ENCODE measurements around the gene TCF12.
"Not testable (repeated sequence)": the region's sequence is repeated elsewhere in the genome, so short reads cannot be mapped to it uniquely, and the experiment has no call there.

TCF12 gene

GRCh38 chr15:57147621-57148020, 229.2 kb downstream of the TCF12 start:
- DNase-seq, result no peak

- no peak for DNase-seq
Observed at GRCh38 chr15:57148262-57148661, 229.8 kb downstream of the TCF12 start.

- DNase-seq, result no peak
Observed at GRCh38 chr15:57149196-57149595, 230.8 kb downstream of the TCF12 start.

GRCh38 chr15:57150066-57150865, 231.8 kb downstream of the TCF12 start:
- no peak for DNase-seq

- DNase-seq, result not testable (repeated sequence)
Observed at GRCh38 chr15:57150866-57151203, 232.4 kb downstream of the TCF12 start.

GRCh38 chr15:57152133-57152532, 233.7 kb downstream of the TCF12 start:
- no peak for DNase-seq

GRCh38 chr15:57152666-57153539, 234.5 kb downstream of the TCF12 start:
- no peak for DNase-seq

GRCh38 chr15:57156210-57156884, 237.9 kb downstream of the TCF12 start:
- no peak for DNase-seq

GRCh38 chr15:57158589-57158988, 240.1 kb downstream of the TCF12 start:
- DNase-seq, result no peak

GRCh38 chr15:57158997-57159668, 240.7 kb downstream of the TCF12 start:
- no peak for DNase-seq

- no peak for DNase-seq
Observed at GRCh38 chr15:57159767-57160166, 241.3 kb downstream of the TCF12 start.

- no peak for DNase-seq
Observed at GRCh38 chr15:57160823-57161560, 242.5 kb downstream of the TCF12 start.

- DNase-seq, result not testable (repeated sequence)
Observed at GRCh38 chr15:57164251-57164650, 245.8 kb downstream of the TCF12 start.

- DNase-seq, result no peak
Observed at GRCh38 chr15:57165992-57166391, 247.5 kb downstream of the TCF12 start.

GRCh38 chr15:57167821-57168395, 249.5 kb downstream of the TCF12 start:
- DNase-seq, result no peak

- no peak for DNase-seq
Observed at GRCh38 chr15:57169643-57170042, 251.2 kb downstream of the TCF12 start.

GRCh38 chr15:57171426-57171825, 253.0 kb downstream of the TCF12 start:
- DNase-seq, result no peak

GRCh38 chr15:57172925-57173324, 254.5 kb downstream of the TCF12 start:
- no peak for DNase-seq

- no peak for DNase-seq
Observed at GRCh38 chr15:57183041-57183440, 264.6 kb downstream of the TCF12 start.

GRCh38 chr15:57183614-57184344, 265.3 kb downstream of the TCF12 start:
- DNase-seq, result no peak

GRCh38 chr15:57184502-57184901, 266.1 kb downstream of the TCF12 start:
- DNase-seq, result no peak
